NCI-H1048 (cell line): ENCODE results near the gene HSPA8.
"Not testable (repeated sequence)": the region's sequence is repeated elsewhere in the genome, so short reads cannot be mapped to it uniquely, and the experiment has no call there.

ENCODE experiments used
- DNase-seq: peaks from one replicate; lab custom pipeline; 2025; lab: John Stamatoyannopoulos, UW

HSPA8 gene

DNA sequence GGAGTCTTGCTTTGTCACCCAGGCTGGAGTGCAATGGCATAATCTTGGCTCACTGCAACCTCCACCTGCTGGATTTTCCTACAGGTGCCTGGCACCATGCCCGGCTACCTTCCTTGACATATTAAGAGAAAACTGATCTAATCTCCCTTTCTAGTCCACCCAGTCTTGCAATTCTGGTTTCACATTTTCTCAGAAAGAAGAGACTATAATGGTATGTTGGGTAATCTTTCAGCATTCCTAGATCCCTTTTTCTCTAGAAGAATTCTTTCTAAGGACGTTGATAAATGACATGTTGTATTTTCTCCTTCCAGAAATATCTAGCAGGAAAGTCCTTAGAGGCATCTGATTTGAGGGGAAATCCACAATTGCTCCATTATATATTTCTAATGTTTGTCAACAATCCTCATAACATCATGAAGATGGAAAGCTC, 10.4 kb upstream of the HSPA8 start:
- no peak for DNase-seq

DNA sequence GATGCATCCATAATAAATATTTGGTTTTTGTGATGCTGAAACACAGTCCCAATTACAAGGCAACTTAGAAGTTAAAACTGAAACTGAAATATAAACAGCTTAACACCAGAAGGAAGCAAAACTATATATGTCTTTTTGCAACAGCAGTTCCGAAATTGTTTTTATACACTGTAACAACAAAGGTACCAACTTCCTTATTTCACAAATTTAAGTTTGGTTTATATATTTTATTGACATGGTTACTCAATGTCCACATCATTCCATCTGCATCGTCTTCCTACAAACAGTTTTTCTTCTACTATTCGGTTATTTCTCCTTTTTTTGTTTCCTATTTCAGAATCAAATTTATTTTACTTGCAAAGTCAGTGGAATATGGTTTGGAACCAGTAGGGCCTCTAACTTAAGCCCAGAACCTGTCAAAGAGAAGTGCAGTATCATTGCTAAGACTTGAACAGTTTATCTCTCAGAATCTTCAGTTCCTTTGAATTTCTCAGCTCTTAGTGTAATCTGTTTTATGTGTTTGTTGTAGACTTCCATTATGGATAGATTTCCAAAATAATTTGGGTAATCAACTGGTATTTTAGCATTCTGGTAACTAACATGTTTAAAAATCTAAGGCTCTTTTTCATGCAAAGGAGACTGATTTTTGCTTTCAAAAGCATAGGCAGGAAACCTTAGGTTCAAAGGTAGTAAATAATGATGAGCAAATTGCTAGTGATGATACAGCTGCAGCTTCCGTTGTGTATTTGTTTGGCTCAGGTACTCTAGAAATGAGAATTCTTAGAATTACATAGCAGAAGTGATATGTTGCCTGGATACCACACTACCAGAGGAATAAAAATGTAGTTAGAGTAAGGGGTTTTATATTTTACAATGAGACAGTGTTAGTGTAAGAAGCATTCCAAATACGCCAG, 8.2 kb upstream of the HSPA8 start:
- no peak for DNase-seq

DNA sequence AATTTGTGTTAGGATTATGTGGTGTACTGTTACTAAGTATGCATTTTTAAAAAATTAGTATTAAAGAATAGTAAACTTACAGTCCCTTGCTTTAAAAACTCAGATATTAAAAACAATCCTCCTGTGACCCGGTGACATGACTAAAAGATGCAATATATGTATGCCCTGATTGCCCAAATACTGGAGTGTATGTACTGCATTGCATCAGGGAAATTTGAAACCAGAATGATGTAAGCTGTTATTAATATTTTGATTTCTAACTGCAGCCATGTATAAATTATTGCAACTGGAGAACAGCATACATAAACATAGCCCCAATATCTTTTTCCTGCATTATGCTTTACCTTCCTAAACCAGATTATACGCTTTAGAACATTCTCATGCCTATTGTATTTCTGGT, 3.7 kb upstream of the HSPA8 start:
- no peak for DNase-seq

DNA sequence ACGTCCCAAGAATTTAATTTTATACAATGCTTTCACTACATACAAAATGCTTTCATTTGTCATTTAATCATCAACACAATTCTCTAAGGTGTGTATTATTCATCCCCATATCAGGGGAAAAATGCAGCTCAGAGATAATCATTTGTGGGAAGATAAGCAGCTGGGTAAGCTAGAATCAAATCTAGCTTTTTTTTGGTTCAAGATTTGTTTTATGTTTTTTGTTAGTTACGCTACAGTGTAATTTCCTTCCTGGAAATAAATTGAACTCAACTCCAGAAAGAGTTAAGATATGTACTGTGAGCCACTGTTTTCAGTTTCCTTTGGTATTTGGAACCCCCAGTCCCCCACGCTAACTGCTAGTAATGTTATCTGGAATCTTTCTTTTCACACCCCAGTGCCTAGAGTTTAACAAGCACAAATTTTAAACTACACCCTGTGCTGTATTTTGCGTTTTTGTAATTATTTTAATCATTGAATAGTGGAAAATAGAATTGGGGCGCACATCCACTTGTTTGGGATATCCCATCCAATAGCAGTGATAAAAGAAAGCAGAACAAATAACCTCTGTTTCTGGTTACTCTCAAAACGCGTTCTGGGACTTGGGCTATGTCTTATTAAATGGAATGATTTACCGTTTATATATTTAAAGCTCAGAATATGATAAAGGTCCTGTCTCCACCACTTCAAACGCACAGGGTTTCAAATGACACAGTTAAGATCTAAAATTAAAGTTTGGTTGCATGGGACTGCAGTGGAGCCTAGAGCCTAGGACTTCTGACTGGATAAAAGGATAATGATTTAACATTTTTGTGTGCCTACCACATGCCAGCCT, 2.1 kb upstream of the HSPA8 start:
- DNase-seq: no peak

DNA sequence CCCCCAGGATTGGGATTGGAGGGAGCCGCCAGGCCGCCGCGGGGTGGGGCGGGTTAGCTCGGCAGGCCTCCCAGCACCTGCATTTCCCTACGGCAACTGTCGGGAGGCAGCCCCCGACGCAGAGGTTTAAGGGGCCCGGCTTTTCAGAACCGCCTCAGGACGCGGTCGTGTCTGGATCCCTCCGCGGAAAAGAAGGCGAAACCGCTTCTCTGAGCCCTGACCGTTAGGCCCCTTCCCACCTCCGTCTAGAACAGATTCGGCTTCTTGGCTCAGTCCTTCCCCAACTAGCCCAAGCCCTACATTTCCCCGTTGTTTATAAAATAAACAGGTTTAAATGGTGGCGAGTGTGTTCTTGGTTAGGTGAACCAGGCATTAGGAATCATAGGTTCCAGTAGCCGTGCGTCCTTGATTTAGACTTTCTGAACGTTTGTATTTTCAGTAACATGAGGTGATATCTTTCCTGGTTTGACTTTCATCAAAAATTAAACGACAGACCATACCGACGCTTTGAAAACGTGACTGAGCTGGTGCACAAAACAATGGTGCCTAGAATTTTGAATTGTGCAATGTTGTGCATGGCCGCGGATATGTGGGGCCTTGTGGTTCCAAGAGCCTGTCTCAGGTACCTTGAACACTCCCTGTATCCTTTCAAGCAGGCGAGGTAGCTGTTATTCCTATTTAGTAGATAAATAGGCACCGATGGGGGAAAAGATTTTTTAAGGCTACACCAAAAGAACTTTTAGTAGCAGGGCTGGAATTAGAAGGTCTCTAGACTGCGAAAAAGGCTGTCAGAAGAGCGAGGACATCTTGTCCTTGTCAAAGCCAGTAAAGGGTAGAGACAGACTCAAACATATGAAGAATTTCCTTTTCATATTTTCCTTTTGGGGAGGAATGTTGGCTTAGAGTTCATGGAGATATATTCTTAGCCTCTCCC, 1.2 kb upstream of the HSPA8 start:
- DNase-seq: no peak

DNA sequence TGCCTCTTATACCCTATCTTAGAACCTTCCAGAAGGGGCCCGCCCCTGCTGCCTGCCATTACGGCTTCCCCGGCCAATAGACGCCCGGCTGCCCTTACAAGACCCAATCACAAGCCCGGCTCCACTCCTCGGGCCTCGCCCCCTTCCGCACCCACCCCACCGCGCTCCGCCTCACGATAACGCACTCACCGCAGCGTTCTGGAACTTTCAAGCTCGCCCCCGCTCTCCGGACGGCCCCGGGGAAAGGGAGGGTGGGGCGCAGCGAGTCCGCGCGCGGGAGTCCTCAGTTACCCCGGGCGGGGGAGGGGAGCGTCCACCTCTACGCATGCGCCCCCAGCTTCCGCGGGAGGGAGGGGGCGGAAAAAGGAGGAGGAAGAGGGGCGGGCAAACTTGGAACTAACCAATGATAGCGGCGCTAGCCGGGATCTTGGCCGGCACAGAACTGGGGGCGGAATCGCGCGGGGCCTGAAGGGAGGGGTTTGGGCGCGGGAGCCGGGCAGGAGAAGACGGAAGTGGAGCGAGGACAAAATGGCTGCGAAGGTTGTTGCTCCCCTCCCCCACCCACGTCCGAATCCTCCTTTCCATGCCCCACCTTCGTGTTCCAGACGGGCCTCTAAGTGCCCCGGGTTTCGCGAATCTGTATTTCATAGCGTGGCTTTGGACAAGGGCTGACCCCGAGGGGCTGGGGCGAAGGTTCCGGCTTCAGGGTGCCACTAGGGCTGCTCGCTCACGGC, 389 bp upstream of the HSPA8 start:
- peak; percentile 100 for DNase-seq

DNA sequence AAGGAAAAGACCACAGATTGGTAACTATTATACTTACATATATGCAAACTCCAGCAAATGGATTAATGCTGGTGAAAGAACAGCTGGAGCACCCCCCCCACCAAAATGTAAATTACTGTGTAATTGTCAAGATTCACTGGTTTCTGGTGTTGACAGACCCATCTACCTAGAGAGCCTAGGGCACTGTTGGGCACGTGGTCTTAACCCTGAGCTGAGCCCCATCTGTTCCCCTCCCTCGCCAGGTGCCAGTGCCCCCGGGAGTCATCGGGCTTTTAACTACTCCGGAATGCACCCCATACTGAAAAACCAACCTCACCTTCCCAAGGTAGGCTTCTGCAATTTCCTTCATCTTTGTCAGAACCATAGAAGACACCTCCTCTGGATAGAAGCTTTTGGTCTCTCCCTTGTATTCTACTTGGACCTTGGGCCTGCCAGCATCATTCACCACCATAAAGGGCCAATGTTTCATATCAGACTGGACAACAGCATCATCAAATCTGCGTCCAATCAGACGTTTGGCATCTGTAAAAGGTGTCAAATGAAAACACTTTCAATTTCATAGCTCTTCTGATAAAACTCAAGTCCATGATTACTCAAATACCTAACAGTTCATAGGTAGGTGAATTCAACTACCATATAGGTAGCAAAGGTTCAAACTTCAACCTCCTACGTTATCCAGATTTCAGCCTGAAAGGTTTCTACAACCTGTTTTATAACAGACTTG, 1.5 kb downstream of the HSPA8 start:
- DNase-seq: no peak

DNA sequence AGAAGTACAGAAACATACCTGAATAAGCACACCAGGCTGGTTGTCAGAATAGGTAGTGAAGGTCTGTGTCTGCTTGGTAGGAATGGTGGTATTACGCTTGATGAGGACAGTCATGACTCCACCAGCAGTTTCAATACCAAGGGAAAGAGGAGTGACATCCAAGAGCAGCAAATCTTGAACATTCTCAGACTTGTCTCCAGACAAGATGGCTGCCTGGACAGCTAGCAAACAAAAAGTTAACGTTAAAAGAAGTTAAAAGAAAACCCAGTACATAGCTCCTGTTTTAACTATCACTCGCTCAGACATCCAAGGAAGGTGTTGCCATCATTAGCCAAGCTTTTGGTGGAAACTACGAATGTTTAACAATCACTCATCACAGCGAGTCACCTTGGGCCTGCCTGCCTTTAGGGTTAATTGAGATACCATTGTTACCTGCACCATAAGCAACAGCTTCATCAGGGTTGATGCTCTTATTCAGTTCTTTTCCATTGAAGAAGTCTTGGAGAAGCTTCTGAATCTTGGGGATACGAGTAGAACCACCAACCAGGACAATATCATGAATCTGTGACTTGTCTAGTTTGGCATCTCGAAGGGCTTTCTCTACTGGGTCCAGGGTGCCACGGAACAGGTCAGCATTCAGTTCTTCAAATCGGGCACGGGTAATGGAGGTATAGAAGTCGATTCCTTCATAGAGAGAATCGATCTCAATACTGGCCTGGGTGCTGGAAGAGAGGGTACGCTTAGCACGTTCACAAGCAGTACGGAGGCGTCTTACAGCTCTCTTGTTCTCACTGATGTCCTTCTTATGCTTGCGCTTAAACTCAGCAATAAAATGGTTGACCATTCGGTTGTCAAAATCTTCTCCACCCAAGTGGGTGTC, 2.7 kb downstream of the HSPA8 start:
- DNase-seq: not testable (repeated sequence)

DNA sequence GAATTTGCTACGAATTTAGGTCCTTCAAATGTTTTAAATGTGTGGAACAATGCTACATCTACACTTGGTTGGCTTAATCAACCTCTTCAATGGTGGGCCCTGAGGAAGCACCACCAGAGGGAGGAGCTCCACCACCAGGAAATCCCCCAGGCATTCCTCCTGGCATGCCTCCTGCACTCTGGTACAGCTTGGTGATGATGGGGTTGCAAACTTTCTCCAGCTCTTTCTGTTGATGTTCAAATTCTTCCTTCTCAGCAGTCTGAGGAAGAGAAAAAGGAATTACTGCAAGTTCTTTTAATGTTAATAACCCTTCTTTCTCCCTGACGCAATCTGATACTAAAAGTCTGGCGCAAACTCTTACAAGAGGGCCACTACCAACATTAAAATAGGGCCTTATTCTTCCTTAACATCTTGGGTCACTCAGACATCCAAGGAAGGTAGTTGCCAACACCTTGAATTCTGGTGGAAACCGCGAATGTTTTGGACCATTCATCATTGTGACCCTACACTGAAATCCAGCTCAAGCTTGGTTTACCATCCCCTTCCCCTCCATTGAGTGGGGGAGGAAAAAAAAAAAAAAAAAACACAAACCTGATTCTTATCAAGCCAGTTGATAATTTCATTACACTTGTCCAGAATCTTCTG, 4.2 kb downstream of the HSPA8 start:
- DNase-seq: no peak

DNA sequence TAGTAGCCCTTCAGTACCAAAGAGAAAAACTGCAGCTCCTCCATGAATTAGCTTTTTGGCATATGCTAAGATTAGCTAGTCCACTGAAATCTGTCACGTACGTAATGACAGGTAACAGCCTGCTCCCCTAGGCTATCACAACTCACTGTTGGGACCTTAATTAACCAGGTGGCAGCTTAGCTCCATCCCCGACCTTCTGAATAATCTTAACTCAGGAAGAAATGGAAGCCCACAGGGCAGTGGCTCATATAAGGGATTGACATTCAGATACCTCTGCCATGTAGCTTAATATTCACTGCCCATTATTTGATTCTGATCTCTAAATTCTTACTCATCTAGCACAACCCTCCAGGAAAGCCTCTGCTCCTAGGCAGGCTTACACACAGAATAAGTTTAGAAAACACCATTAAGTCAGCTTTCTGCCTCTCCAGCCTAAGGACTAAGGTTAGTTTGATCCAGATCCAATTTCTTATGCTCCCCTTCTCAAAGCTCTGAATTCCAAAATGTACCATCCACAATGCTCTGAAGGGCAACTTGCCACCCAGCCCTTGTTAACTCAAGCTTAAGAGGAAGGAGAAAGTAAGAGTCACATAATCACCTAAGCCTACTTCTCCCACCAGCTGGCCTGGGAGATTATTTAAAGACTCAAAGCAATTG, 5.0 kb downstream of the HSPA8 start:
- no peak for DNase-seq

DNA sequence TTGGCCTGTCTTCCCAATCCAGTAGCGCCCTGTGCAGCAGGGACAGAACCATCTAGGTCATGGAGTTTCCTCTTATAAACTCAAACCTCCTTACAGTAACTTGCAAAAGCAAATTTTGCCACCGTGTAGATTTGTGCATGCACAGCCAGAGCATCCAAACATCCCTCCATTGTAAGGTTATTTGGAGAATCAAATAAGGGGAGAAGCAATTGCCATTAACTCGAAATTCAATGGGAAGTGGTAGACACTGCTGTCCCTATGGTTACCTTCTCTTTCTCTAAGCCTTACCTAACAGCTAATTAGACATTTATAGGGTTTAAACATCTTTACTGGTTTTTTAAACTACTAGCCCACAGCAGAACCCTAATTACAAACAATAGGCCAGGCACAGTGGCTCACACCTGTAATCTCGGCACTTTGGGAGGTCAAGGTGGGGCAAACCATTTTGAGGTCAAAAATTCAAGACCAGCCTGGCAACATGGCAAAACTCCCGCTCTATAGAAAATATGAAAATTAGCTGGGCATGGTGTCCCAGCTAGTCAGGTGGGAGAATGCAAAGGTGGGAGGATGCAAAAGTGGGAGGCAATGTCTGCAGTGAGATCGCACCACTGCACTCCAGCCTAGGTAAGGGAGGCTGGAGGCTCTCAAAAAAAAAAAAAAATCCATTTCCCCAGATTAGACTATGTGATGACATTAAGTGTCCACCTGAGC, 6.6 kb downstream of the HSPA8 start:
- DNase-seq: no peak

DNA sequence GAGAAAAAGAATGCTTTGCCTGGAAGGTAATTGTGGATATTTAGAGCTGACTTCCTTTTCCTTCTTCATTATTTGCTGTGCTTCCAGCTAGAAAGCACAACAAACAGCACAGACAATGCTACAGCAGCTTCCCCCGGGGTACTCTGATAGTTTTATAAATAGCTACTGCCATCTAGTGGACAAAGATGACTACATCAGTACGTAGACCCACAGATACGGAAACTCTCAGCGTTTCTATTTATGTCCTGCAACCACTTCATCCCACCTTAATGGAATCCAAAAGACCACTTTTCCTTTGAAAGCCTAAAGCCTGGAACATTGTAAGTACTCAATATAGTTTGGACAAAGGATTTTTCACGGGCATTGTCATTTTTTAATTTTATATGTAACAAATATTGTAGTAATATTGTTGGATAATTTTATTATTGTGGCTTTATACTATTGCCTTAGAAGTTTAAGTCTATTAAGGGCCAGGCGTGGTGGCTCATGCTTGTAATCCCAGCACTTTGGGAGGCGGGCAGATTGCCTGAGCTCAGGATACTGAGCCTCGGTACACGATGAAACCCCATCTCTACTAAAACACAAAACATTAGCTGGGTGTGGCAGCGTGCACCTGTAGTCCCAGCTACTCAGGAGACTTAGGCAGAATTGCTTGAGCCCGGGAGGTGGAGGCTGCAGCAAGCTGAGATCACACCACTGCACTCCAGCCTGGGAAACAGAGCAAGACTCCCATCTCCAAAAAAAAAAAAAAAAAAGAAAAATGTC, 7.5 kb downstream of the HSPA8 start:
- peak; percentile 29 for DNase-seq

DNA sequence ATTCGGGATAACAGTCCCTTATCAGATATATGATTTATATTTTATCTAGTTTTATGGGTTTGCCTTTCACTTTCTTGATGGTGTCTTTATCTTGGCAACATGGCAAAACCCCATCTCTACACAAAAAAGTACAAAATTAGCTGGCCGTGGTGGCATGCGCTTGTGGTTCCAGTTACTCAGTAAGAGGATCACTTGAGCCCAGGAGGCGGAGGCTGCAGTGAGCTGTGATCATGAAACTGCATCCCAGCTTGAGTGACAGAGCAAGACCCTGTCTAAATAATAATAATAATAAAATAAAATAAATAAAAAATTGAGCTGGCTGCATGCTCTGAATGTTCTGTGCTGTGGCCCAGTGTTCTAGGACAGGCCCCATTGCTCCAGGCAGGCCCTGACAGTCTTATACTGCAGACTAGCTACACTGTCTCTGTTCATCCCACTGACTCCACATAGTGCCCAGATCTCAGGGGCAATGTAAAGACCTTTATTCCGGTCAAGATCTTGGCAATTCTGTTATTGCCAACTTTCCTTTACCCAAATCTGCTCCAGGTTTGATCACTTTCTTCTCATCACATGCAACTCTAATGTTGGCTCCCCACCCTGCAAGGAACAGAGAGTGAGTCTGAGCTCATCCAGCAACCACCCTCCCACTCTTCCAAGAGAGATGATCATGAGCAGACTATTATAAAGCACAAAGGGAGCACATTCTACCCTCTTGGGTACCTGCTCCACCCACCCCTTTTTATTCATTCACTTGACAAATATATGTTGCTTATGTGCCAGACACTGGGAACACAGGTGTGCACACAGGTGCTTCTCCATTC, 8.8 kb downstream of the HSPA8 start:
- DNase-seq: no peak

DNA sequence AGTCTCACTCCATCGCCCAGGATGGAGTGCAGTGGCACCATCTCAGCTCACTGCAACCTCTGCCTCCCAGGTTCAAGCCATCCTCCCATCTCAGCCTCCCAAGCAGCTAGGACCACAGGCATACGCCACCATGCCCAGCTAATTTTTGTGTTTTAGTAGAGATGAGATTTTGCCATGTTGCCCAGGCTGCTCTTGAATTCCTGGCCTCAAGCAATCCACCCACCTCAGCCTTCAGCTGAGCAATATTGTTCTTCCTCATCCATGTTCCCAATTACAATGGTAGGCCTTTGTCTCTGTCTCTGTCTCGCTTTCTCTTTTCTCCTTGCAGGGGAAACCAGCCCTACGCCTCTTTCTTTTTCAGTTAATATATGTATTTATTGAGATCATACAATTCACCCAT, 10.3 kb downstream of the HSPA8 start:
- DNase-seq: no peak

DNA sequence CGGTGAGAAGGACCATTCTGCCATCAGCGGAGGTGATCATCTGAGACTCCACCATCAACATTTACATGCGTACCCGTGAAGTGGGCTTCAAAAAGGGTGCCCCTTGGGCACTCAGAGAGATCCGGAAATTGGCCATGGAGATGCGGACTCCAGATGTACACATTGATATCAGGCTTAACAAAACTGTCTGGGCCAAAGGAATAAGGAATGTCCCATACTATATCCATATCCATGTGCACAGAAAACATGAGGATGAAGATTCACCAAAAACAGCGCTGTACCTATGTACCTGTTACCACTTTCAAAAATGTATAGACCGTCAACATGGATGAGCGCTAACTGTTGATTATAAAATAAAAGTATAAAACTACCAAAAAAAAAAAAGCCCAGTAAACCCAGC, 10.8 kb downstream of the HSPA8 start:
- no peak for DNase-seq

DNA sequence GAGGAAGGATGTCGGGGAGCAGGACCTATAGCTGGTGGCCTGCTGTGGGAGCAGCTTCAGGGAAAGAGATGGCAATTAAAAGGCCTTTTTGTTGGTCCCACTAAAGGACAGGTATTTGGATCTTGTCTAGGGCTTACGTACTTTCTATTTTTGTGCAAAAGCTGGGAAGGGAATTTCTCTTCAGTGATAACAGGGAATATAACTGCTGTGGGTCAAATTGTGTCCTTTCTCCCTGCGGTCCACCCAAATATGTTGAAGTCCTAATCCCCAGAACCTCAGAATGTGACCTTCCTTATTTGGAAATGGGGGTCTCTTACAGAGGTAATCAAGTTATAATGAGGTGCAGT, 14.0 kb downstream of the HSPA8 start:
- DNase-seq: no peak
